K562 (cell line): ENCODE measurements around the gene GRIN1. TPM values are rescaled to one million over a fixed set of nuclear protein-coding genes. Genes with fewer than 3 reads are reported as not detected.

Experiments used
- ATAC-seq: fragments of 200-7000 bp; cut with Tn5 transposase; 3 replicates; pipeline ENCODE4 v1.9.1; 2020; ENCODE audit warnings: moderate library complexity
- BruUV-seq: library from RNA; stranded (reverse); fragments of 400-500 nt; replicated peaks from 2 replicates; lab custom pipeline; 2021; lab: Mats Ljungman, UMichigan
- CTCF ChIA-PET: fragments of 300-600 bp; formaldehyde crosslinking; extraction: SDS; loops from one replicate; lab custom pipeline; 2021; ENCODE audit warnings: low intra/inter-chr PET ratio; lab: Yijun Ruan, JAX
- POLR2A ChIA-PET: fragments of 300-600, 350-650 bp; sonication (Branson Sonifier 250); formaldehyde crosslinking; extraction: SDS; loops from one replicate; lab custom pipeline; 2021; ENCODE audit warnings: antibody characterized with exemption, inconsistent platforms; lab: Yijun Ruan, JAX
- DNase-seq, 4 experiments: peaks; one replicate each; pipeline versions ENCODE4 v3.0.0 to v3.0.0-alpha.2; 2011 to 2018; ENCODE audit warnings: low spot score in 3 of 4, mixed read lengths in 3 of 4; ENCODE audit errors: extremely low read depth in 1 of 4
- FAIRE-seq: peaks from 2 replicates; lab custom pipeline; 2011; peaks lifted over from hg19 to GRCh38; lab: Jason Lieb, UNC
- H2AFZ ChIP-seq: 2 replicates; pipeline ENCODE4 v1.6.0; 2011; ENCODE audit warnings: low read depth, low read length, control low read depth, inconsistent platforms
- H3K27ac ChIP-seq: fragments of 200-600 bp; 3 replicates; pipeline ENCODE4 v1.8.0; 2011; ENCODE audit warnings: low read depth, mild to moderate bottlenecking, control low read depth, inconsistent platforms, low read length, moderate library complexity, mixed read lengths; ENCODE audit errors: extremely low read depth
- H3K27me3 ChIP-seq, 2 experiments: fragments of 300-600 bp in 1 of 2; 2 replicates in 1 of 2; 3 replicates in 1 of 2; pipeline versions ENCODE4 v1.6.0 to v1.8.0; 2011; ENCODE audit warnings: inconsistent platforms in 2 of 2, low read length in 2 of 2, mild to moderate bottlenecking in 1 of 2, mixed read lengths in 1 of 2, moderate library complexity in 1 of 2; ENCODE audit not compliant: control insufficient read depth in 2 of 2, insufficient read depth in 2 of 2
- H3K36me3 ChIP-seq: fragments of 300-600 bp; 3 replicates; pipeline ENCODE4 v1.8.0; 2011; ENCODE audit warnings: mild to moderate bottlenecking, low read length, inconsistent platforms; ENCODE audit not compliant: control insufficient read depth, insufficient read depth
- H3K4me1 ChIP-seq, 2 experiments: fragments of 200-600 bp in 1 of 2; replicated peaks in 1 of 2; 2 replicates in 1 of 2; 3 replicates in 1 of 2; pipeline versions ENCODE4 v1.5.1 to v1.8.0; 2011; ENCODE audit warnings: inconsistent platforms in 2 of 2, low read length in 2 of 2, mild to moderate bottlenecking in 1 of 2, mixed read lengths in 1 of 2, moderate library complexity in 1 of 2; ENCODE audit not compliant: control insufficient read depth in 2 of 2, insufficient read depth in 2 of 2
- H3K4me2 ChIP-seq: 2 replicates; pipeline ENCODE4 v1.6.1; 2011; ENCODE audit warnings: low read length, control low read depth, inconsistent platforms, mixed read lengths; ENCODE audit not compliant: insufficient read depth
- H3K4me3 ChIP-seq: fragments of 200-600 bp; sonication (generic), shearing (Covaris generic); 2 replicates; pipeline ENCODE4 v1.5.1; 2016; ENCODE audit warnings: control low read depth, inconsistent platforms
- H3K79me2 ChIP-seq: fragments of 200-600 bp; 3 replicates; pipeline ENCODE4 v1.8.0; 2011; ENCODE audit warnings: low read length, inconsistent platforms; ENCODE audit not compliant: control insufficient read depth, insufficient read depth
- H3K9ac ChIP-seq, 2 experiments: 2 replicates each; pipeline versions ENCODE4 v1.6.0 to v1.6.1; 2011; ENCODE audit warnings: low read depth in 2 of 2, low read length in 2 of 2, control low read depth in 1 of 2, inconsistent platforms in 1 of 2, mild to moderate bottlenecking in 1 of 2, mixed read lengths in 1 of 2; ENCODE audit not compliant: insufficient read depth in 1 of 2
- H3K9me1 ChIP-seq: one replicate; pipeline ENCODE4 v1.6.0; 2011; ENCODE audit warnings: inconsistent platforms, mild to moderate bottlenecking, low read length, moderate library complexity; ENCODE audit not compliant: control insufficient read depth, insufficient read depth
- H3K9me3 ChIP-seq: replicated peaks from 2 replicates; pipeline ENCODE4 v1.5.1; 2011; ENCODE audit warnings: low read depth, low read length, inconsistent platforms; ENCODE audit not compliant: control insufficient read depth, insufficient read depth
- H4K20me1 ChIP-seq: replicated peaks from 2 replicates; pipeline ENCODE4 v1.6.1; 2011; ENCODE audit warnings: low read length, inconsistent platforms, mixed read lengths; ENCODE audit not compliant: control insufficient read depth, insufficient read depth
- ARNT ChIP-seq, 2 experiments: fragments of 450-650 bp; IDR thresholded peaks; 2 replicates each; pipeline ENCODE4 v1.6.1; 2016; ENCODE audit warnings: mild to moderate bottlenecking in 1 of 2
- GTF2F1 ChIP-seq: IDR thresholded peaks from 2 replicates; pipeline ENCODE4 v1.6.1; 2011; ENCODE audit warnings: low read depth, low read length, improper control_type of control experiment
- RBM25 ChIP-seq: fragments of 200-400 bp; formaldehyde crosslinking; IDR thresholded peaks from 2 replicates; pipeline ENCODE4 v1.6.1; 2018; ENCODE audit warnings: low read length, low read depth, moderate library complexity; ENCODE audit not compliant: severe bottlenecking
- SETDB1 ChIP-seq: IDR thresholded peaks from one replicate; pipeline ENCODE4 v1.6.1; 2012; ENCODE audit warnings: low read length, control low read depth, inconsistent platforms
- TAF9B ChIP-seq: fragments of 450-650 bp; IDR thresholded peaks from 2 replicates; pipeline ENCODE4 v1.6.1; 2018; ENCODE audit warnings: mild to moderate bottlenecking; ENCODE audit not compliant: partially characterized antibody
- ZNF324 ChIP-seq: fragments of 250-450 bp; sonication (Bioruptor Pico); IDR thresholded peaks from 2 replicates; pipeline ENCODE4 v1.4.0; 2020; ENCODE audit warnings: mild to moderate bottlenecking
- ZNF76 ChIP-seq: fragments of 250-450 bp; sonication (Bioruptor Pico); IDR thresholded peaks from 2 replicates; pipeline ENCODE4 v1.4.0; 2020; ENCODE audit warnings: mild to moderate bottlenecking, moderate library complexity, borderline replicate concordance
- ZNF778 ChIP-seq: fragments of 450-650 bp; formaldehyde crosslinking; IDR thresholded peaks from 2 replicates; pipeline ENCODE4 v1.4.0; 2020; ENCODE audit warnings: mild to moderate bottlenecking, moderate library complexity
- WGBS: fragments of 100-300 bp; shearing (Covaris generic); methylation state at CpG from one replicate; pipeline ENCODE4 v1.1.6; 2016; ENCODE audit warnings: low coverage, mixed read lengths; ENCODE audit not compliant: insufficient coverage; ENCODE audit errors: missing lambda C conversion rate; 5-methylcytosine and 5-hydroxymethylcytosine counted together
- in situ Hi-C: fragments of 300-500 bp; cut with MboI; formaldehyde crosslinking; loops from 4 replicates; pipeline ENCODE4 v1.15.0; 2018; ENCODE audit warnings: inconsistent platforms, mixed read lengths
- intact Hi-C: fragments of 100-400 bp; cut with micrococcal nuclease; formaldehyde crosslinking; loops from 2 replicates; pipeline ENCODE4 v1.14.2; 2022
- polyA plus RNA-seq, 8 experiments: library from polyadenylated mRNA; depleted of rRNA in 4 of 8; stranded (reverse) in 5 of 8; unstranded in 3 of 8; fragments of >200 nt; fragmentation: Nextera tagmentation in 2 of 8; fragmentation: Illumina TruSeq in 1 of 8; extraction: Ambion mirVana in 2 of 8; extraction: Trizol in 1 of 8; gene quantifications; 2 replicates each; pipeline versions ENCODE4 v1.2.1 to v1.2.3, GENCODE V29; 2011 to 2014; ENCODE audit warnings: inconsistent platforms in 1 of 8, missing spikeins in 1 of 8
- total RNA-seq, 7 experiments: library from RNA; depleted of rRNA in 6 of 7; stranded (reverse); fragments of >200 nt in 6 of 7; fragmentation: Illumina TruSeq in 2 of 7; extraction: Trizol in 2 of 7; gene quantifications; 2 replicates each; pipeline versions ENCODE4 v1.2.1 to v1.2.3, GENCODE V29; 2011 to 2021; ENCODE audit warnings: low replicate concordance in 1 of 7
- TF ChIP-seq, protein P1 (sequence below): IDR thresholded peaks from 2 replicates; pipeline ENCODE4 v1.6.1; 2012; ENCODE audit warnings: low read depth, low read length, improper control_type of control experiment, borderline replicate concordance

The GRIN1 gene
- total and polyA plus RNA-seq, 9 of the 15 experiments (the other 6 are each of a cell fraction or from before 2014, with no cell fraction given) = 0.03 to 0.35 (median 0.16) TPM; not detected in 6

DNA sequence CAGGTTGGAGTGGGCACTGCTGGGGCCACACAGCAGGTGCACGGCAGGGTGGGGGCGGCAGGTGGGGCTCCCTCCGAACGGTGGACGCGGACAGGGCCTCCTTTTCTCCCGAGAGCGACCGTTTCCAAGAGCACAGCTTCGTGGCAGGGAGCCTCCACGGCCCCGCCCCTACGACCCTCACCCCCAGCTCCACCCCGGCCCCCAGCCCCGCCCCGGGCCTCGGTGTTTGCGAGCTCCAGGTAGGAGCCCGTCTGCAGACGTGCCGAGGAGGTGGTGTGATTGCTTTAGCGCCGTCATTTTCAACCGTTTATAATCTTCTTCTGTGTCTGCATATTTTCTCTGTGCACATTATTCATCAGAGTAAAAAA is 8.8 kb downstream of the GRIN1 start:
- no peak overlapping the region for H3K4me3 ChIP-seq
- no peaks in the 10 kb centered on the region for H3K9me1 ChIP-seq
- peaks cover 8 to 52% of the 10 kb centered on the region in 2 experiments; a peak in 3 of 5 replicates for H3K4me1 ChIP-seq
- H2AFZ ChIP-seq = no peak overlapping the region
- 35% methylated on average over 3 of the region's 24 CpGs for WGBS
- TF ChIP-seq RBM25 (no peak), ZNF324 (CRISPR knock-in tag) (no peak), TAF9B (no peak), ARNT (IDR thresholded peaks at IDR 0.05) (no peak), SETDB1 (no peak), ZNF76 (no peak), GTF2F1 (no peak), ZNF778 (CRISPR knock-in tag) (no peak)
- TF ChIP-seq, protein P1, sequence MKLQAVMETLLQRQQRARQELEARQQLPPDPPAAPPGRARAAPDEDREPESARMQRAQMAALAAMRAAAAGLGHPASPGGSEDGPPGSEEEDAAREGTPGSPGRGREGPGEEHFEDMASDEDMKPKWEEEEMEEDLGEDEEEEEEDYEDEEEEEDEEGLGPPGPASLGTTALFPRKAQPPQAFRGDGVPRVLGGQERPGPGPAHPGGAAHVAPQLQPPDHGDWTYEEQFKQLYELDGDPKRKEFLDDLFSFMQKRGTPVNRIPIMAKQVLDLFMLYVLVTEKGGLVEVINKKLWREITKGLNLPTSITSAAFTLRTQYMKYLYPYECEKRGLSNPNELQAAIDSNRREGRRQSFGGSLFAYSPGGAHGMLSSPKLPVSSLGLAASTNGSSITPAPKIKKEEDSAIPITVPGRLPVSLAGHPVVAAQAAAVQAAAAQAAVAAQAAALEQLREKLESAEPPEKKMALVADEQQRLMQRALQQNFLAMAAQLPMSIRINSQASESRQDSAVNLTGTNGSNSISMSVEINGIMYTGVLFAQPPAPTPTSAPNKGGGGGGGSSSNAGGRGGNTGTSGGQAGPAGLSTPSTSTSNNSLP = no peak
- H4K20me1 ChIP-seq = 0 out of 2 replicates have a peak, but pooled peaks cover 5% of the 10 kb centered on the region
- POLR2A ChIA-PET = interaction anchor here (1.2 kb wide), 1 partner anchor 20 kb away, joined by 4 read pairs; no protein-coding TSS in a partner anchor
- in situ Hi-C loops (no loop called here), intact Hi-C loops (no loop called here)
- H3K9me3 ChIP-seq = no peaks in the 10 kb centered on the region
- CTCF ChIA-PET = no interaction called here
- H3K27me3 ChIP-seq = peaks cover 0 to 12% of the 10 kb centered on the region in 2 experiments; a peak in 2 of 5 replicates
- BruUV-seq = no TSS peak
- no peak overlapping the region for H3K27ac ChIP-seq
- DNase-seq = no peak
- no peak for ATAC-seq
- H3K4me2 ChIP-seq = no peak overlapping the region
- FAIRE-seq = no peak
- H3K79me2 ChIP-seq = no peaks in the 10 kb centered on the region
- H3K36me3 ChIP-seq = no peaks in the 10 kb centered on the region
- no peak overlapping the region; a peak in 1 of 4 replicates for H3K9ac ChIP-seq
